HG02763 (cell line): ENCODE data around the gene CDKN2AIP.
"Not testable (repeated sequence)": the region's sequence is repeated elsewhere in the genome, so short reads cannot be mapped to it uniquely, and the experiment has no call there.

ENCODE experiments used
- ATAC-seq: cut with Tn5 transposase; IDR thresholded peaks from one replicate; pipeline ENCODE4 v1.9.1; 2021; ENCODE audit warnings: mild to moderate bottlenecking, moderate library complexity; ENCODE audit not compliant: unreplicated experiment

The CDKN2AIP gene

GRCh38 chr4:183412821-183413220, 31.6 kb upstream of the CDKN2AIP start:
- ATAC-seq = no peak

GRCh38 chr4:183413234-183414200, 30.9 kb upstream of the CDKN2AIP start:
- ATAC-seq = no peak

GRCh38 chr4:183416879-183417755, 27.3 kb upstream of the CDKN2AIP start:
- no peak for ATAC-seq

- no peak for ATAC-seq
Measured at GRCh38 chr4:183422962-183423631, 21.3 kb upstream of the CDKN2AIP start.

GRCh38 chr4:183424109-183424744, 20.2 kb upstream of the CDKN2AIP start:
- ATAC-seq = no peak

- ATAC-seq = no peak
Measured at GRCh38 chr4:183426507-183426906, 17.9 kb upstream of the CDKN2AIP start.

- no peak for ATAC-seq
Measured at GRCh38 chr4:183429489-183429888, 14.9 kb upstream of the CDKN2AIP start.

- no peak for ATAC-seq
Measured at GRCh38 chr4:183430317-183430993, 14.0 kb upstream of the CDKN2AIP start.

- ATAC-seq = no peak
Measured at GRCh38 chr4:183430994-183431347, 13.5 kb upstream of the CDKN2AIP start.

- ATAC-seq = no peak
Measured at GRCh38 chr4:183431614-183432013, 12.8 kb upstream of the CDKN2AIP start.

GRCh38 chr4:183433183-183433582, 11.3 kb upstream of the CDKN2AIP start:
- ATAC-seq = not testable (repeated sequence)

GRCh38 chr4:183434264-183434663, 10.2 kb upstream of the CDKN2AIP start:
- ATAC-seq = no peak

- ATAC-seq = no peak
Measured at GRCh38 chr4:183434666-183435190, 9.7 kb upstream of the CDKN2AIP start.

GRCh38 chr4:183435803-183436202, 8.6 kb upstream of the CDKN2AIP start:
- ATAC-seq = no peak

GRCh38 chr4:183436417-183436816, 8.0 kb upstream of the CDKN2AIP start:
- no peak for ATAC-seq

GRCh38 chr4:183437452-183437851, 7.0 kb upstream of the CDKN2AIP start:
- ATAC-seq = no peak

- ATAC-seq = no peak
Measured at GRCh38 chr4:183438458-183439113, 5.8 kb upstream of the CDKN2AIP start.

GRCh38 chr4:183441276-183441675, 3.2 kb upstream of the CDKN2AIP start:
- ATAC-seq = no peak

- no peak for ATAC-seq
Measured at GRCh38 chr4:183443655-183444213, 702 bp upstream of the CDKN2AIP start.
